Measurements from ENCODE around the gene TTC16.

DNA sequence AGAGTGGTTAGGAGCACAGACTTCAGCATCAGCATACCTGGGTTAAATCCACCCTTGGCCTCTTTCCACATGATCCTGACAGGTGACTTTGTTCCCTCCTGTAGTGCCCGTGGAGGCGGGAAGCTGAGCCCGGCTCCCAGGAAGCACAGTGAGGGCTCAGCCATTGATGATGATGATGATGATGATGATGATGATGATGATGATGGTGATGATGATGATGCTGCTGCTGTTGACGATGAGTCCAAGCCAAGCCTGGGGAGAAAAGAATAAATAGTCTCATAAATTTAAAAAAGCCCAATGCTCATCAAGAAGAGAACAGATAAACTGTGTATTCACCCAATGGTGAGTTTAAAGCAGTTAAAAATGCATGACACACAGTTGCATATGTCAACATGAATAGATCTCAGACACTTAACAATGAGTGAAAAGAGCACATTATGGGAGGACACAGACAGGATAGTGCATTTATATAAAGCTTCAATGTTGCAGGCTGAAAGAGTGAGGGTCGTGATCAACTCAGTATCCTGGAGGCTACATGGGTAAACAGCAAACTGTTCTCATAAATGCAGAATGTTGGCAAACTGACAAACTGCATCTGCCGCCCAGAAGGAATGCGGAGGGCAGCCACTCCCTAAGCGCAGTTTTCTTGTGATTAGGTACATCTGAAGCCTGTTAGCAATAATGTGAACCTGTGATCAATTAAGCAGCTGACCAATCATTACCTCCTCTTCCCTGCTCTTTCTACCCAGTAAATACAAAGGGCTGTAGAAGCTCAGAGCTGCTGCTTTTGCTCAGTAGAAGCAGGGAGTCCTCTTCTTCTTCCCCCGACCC is 20.8 kb upstream of the TTC16 start:
- TF ChIP-seq, protein P1, sequence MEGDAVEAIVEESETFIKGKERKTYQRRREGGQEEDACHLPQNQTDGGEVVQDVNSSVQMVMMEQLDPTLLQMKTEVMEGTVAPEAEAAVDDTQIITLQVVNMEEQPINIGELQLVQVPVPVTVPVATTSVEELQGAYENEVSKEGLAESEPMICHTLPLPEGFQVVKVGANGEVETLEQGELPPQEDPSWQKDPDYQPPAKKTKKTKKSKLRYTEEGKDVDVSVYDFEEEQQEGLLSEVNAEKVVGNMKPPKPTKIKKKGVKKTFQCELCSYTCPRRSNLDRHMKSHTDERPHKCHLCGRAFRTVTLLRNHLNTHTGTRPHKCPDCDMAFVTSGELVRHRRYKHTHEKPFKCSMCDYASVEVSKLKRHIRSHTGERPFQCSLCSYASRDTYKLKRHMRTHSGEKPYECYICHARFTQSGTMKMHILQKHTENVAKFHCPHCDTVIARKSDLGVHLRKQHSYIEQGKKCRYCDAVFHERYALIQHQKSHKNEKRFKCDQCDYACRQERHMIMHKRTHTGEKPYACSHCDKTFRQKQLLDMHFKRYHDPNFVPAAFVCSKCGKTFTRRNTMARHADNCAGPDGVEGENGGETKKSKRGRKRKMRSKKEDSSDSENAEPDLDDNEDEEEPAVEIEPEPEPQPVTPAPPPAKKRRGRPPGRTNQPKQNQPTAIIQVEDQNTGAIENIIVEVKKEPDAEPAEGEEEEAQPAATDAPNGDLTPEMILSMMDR (IDR thresholded peaks at IDR 0.05), result no peak
- no peak for TF ChIP-seq POLR2A (IDR thresholded peaks at IDR 0.05; ENCODE audit: low read depth)
